Measurements from ENCODE around the gene RPAP2.

DNA sequence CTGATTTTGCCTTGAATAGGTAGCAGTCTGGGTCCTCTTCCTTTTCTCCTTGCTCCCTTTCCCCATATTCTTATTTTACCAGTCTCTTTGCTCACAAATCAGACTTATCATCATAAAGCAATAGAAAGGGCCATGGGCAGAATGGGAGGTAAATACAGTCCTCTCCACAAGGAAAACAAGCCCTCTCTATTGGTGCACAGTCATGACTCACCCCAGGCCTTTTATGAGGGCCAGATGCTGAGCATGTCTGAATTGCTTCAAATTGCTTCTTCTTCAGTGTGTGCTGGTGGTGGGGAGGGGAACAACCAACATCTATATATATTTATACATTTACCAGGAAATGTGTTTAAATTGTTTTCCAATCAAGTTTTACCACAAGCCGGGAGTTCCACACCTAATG lies 112.7 kb downstream of the RPAP2 start:
- TF ChIP-seq, protein P1, sequence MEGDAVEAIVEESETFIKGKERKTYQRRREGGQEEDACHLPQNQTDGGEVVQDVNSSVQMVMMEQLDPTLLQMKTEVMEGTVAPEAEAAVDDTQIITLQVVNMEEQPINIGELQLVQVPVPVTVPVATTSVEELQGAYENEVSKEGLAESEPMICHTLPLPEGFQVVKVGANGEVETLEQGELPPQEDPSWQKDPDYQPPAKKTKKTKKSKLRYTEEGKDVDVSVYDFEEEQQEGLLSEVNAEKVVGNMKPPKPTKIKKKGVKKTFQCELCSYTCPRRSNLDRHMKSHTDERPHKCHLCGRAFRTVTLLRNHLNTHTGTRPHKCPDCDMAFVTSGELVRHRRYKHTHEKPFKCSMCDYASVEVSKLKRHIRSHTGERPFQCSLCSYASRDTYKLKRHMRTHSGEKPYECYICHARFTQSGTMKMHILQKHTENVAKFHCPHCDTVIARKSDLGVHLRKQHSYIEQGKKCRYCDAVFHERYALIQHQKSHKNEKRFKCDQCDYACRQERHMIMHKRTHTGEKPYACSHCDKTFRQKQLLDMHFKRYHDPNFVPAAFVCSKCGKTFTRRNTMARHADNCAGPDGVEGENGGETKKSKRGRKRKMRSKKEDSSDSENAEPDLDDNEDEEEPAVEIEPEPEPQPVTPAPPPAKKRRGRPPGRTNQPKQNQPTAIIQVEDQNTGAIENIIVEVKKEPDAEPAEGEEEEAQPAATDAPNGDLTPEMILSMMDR (conservative IDR thresholded peaks at IDR 0.05; ENCODE audit: low read depth, low read length): no peak
- TF ChIP-seq EZH2 (IDR thresholded peaks at IDR 0.05; ENCODE audit: borderline replicate concordance, low read depth, low read length, poor library complexity, severe bottlenecking): no peak

All from A673 (cell line).